ENCODE results near the gene MRC1.

Gene MRC1

GRCh38 chr10:17907641-17908040 lies 98.5 kb downstream of the MRC1 start:
- DNase-seq (ENCODE audit: insufficient read length, low spot score) (no peak), FAIRE-seq (no peak)
- TF ChIP-seq SPI1 (IDR thresholded peaks at IDR 0.05; ENCODE audit: low read depth, low read length) (no peak), POLR2A (IDR thresholded peaks at IDR 0.05; ENCODE audit: low read depth, low read length) (no peak), POU2F2 (IDR thresholded peaks at IDR 0.05; ENCODE audit: low read depth, low read length) (no peak), PAX5 (IDR thresholded peaks at IDR 0.05; ENCODE audit: insufficient read depth, low read length, severe bottlenecking) (no peak), TAF1 (IDR thresholded peaks at IDR 0.05; ENCODE audit: low read depth, low read length) (no peak), POLR2AphosphoS5 (IDR thresholded peaks at IDR 0.05; ENCODE audit: low read depth, low read length) (no peak)

- FAIRE-seq (no peak), DNase-seq (ENCODE audit: insufficient read length, low spot score) (no peak)
- TF ChIP-seq POLR2A (IDR thresholded peaks at IDR 0.05; ENCODE audit: low read depth, low read length): no peak
- TF ChIP-seq SPI1 (IDR thresholded peaks at IDR 0.05; ENCODE audit: low read depth, low read length): no peak
- no peak for TF ChIP-seq TAF1 (IDR thresholded peaks at IDR 0.05; ENCODE audit: low read depth, low read length)
- TF ChIP-seq PAX5 (IDR thresholded peaks at IDR 0.05; ENCODE audit: insufficient read depth, low read length, severe bottlenecking): no peak
- TF ChIP-seq POLR2AphosphoS5 (IDR thresholded peaks at IDR 0.05; ENCODE audit: low read depth, low read length): no peak
- no peak for TF ChIP-seq POU2F2 (IDR thresholded peaks at IDR 0.05; ENCODE audit: low read depth, low read length)
These were observed 101.1 kb downstream of the MRC1 start for GRCh38 chr10:17910125-17910789.

GRCh38 chr10:17912754-17913153 lies 103.6 kb downstream of the MRC1 start:
- no peak for FAIRE-seq
- DNase-seq (ENCODE audit: insufficient read length, low spot score): no peak
- TF ChIP-seq PAX5 (IDR thresholded peaks at IDR 0.05; ENCODE audit: insufficient read depth, low read length, severe bottlenecking) (no peak), TAF1 (IDR thresholded peaks at IDR 0.05; ENCODE audit: low read depth, low read length) (no peak), SPI1 (IDR thresholded peaks at IDR 0.05; ENCODE audit: low read depth, low read length) (no peak), POU2F2 (IDR thresholded peaks at IDR 0.05; ENCODE audit: low read depth, low read length) (no peak), POLR2A (IDR thresholded peaks at IDR 0.05; ENCODE audit: low read depth, low read length) (no peak), POLR2AphosphoS5 (IDR thresholded peaks at IDR 0.05; ENCODE audit: low read depth, low read length) (no peak)

GRCh38 chr10:17913604-17914003 lies 104.5 kb downstream of the MRC1 start:
- no peak for TF ChIP-seq PAX5 (IDR thresholded peaks at IDR 0.05; ENCODE audit: insufficient read depth, low read length, severe bottlenecking)
- TF ChIP-seq POLR2A (IDR thresholded peaks at IDR 0.05; ENCODE audit: low read depth, low read length): no peak
- TF ChIP-seq SPI1 (IDR thresholded peaks at IDR 0.05; ENCODE audit: low read depth, low read length): no peak
- no peak for TF ChIP-seq POU2F2 (IDR thresholded peaks at IDR 0.05; ENCODE audit: low read depth, low read length)
- no peak for TF ChIP-seq TAF1 (IDR thresholded peaks at IDR 0.05; ENCODE audit: low read depth, low read length)
- no peak for TF ChIP-seq POLR2AphosphoS5 (IDR thresholded peaks at IDR 0.05; ENCODE audit: low read depth, low read length)
- DNase-seq (ENCODE audit: insufficient read length, low spot score): no peak
- no peak for FAIRE-seq

GRCh38 chr10:17914169-17915045 lies 105.3 kb downstream of the MRC1 start:
- FAIRE-seq: peak; percentile 72
- no peak for DNase-seq (ENCODE audit: insufficient read length, low spot score)

GRCh38 chr10:17915181-17915580 lies 106.0 kb downstream of the MRC1 start:
- FAIRE-seq: no peak
- TF ChIP-seq TAF1 (IDR thresholded peaks at IDR 0.05; ENCODE audit: low read depth, low read length) (no peak), PAX5 (IDR thresholded peaks at IDR 0.05; ENCODE audit: insufficient read depth, low read length, severe bottlenecking) (no peak), POU2F2 (IDR thresholded peaks at IDR 0.05; ENCODE audit: low read depth, low read length) (no peak)
- DNase-seq (ENCODE audit: insufficient read length, low spot score): no peak

More at GRCh38 chr10:17914169-17915045, 105.3 kb downstream of the MRC1 start:
- no peak for TF ChIP-seq PAX5 (IDR thresholded peaks at IDR 0.05; ENCODE audit: insufficient read depth, low read length, severe bottlenecking)
- TF ChIP-seq POLR2AphosphoS5 (IDR thresholded peaks at IDR 0.05; ENCODE audit: low read depth, low read length): no peak
- TF ChIP-seq POLR2A (IDR thresholded peaks at IDR 0.05; ENCODE audit: low read depth, low read length): no peak
- no peak for TF ChIP-seq POU2F2 (IDR thresholded peaks at IDR 0.05; ENCODE audit: low read depth, low read length)
- TF ChIP-seq SPI1 (IDR thresholded peaks at IDR 0.05; ENCODE audit: low read depth, low read length): no peak
- no peak for TF ChIP-seq TAF1 (IDR thresholded peaks at IDR 0.05; ENCODE audit: low read depth, low read length)

- FAIRE-seq (no peak), DNase-seq (ENCODE audit: insufficient read length, low spot score) (no peak)
- TF ChIP-seq TAF1 (IDR thresholded peaks at IDR 0.05; ENCODE audit: low read depth, low read length): no peak
- no peak for TF ChIP-seq POLR2AphosphoS5 (IDR thresholded peaks at IDR 0.05; ENCODE audit: low read depth, low read length)
- no peak for TF ChIP-seq POU2F2 (IDR thresholded peaks at IDR 0.05; ENCODE audit: low read depth, low read length)
- TF ChIP-seq POLR2A (IDR thresholded peaks at IDR 0.05; ENCODE audit: low read depth, low read length): no peak
- TF ChIP-seq PAX5 (IDR thresholded peaks at IDR 0.05; ENCODE audit: insufficient read depth, low read length, severe bottlenecking): no peak
- no peak for TF ChIP-seq SPI1 (IDR thresholded peaks at IDR 0.05; ENCODE audit: low read depth, low read length)
These were observed 109.2 kb downstream of the MRC1 start for GRCh38 chr10:17918187-17918903.

- DNase-seq (ENCODE audit: insufficient read length, low spot score) (no peak), FAIRE-seq (no peak)
- no peak for TF ChIP-seq POU2F2 (IDR thresholded peaks at IDR 0.05; ENCODE audit: low read depth, low read length)
- TF ChIP-seq POLR2A (IDR thresholded peaks at IDR 0.05; ENCODE audit: low read depth, low read length): no peak
- TF ChIP-seq POLR2AphosphoS5 (IDR thresholded peaks at IDR 0.05; ENCODE audit: low read depth, low read length): no peak
- no peak for TF ChIP-seq TAF1 (IDR thresholded peaks at IDR 0.05; ENCODE audit: low read depth, low read length)
- TF ChIP-seq SPI1 (IDR thresholded peaks at IDR 0.05; ENCODE audit: low read depth, low read length): no peak
- TF ChIP-seq PAX5 (IDR thresholded peaks at IDR 0.05; ENCODE audit: insufficient read depth, low read length, severe bottlenecking): no peak
These were observed 112.2 kb downstream of the MRC1 start for GRCh38 chr10:17921378-17921777.

GRCh38 chr10:17923728-17924127 lies 114.6 kb downstream of the MRC1 start:
- DNase-seq (ENCODE audit: insufficient read length, low spot score) (no peak), FAIRE-seq (no peak)
- TF ChIP-seq SPI1 (IDR thresholded peaks at IDR 0.05; ENCODE audit: low read depth, low read length) (no peak), PAX5 (IDR thresholded peaks at IDR 0.05; ENCODE audit: insufficient read depth, low read length, severe bottlenecking) (no peak), TAF1 (IDR thresholded peaks at IDR 0.05; ENCODE audit: low read depth, low read length) (no peak), POLR2A (IDR thresholded peaks at IDR 0.05; ENCODE audit: low read depth, low read length) (no peak), POLR2AphosphoS5 (IDR thresholded peaks at IDR 0.05; ENCODE audit: low read depth, low read length) (no peak), POU2F2 (IDR thresholded peaks at IDR 0.05; ENCODE audit: low read depth, low read length) (no peak)

Measured in GM12891 (cell line).